SJSA1 (cell line): Measurements from ENCODE around the gene KCNJ12. TPM values are rescaled to one million over a fixed set of nuclear protein-coding genes. Genes with fewer than 3 reads are reported as not detected.
"Not testable (repeated sequence)": the region's sequence is repeated elsewhere in the genome, so short reads cannot be mapped to it uniquely, and the experiment has no call there.

ENCODE experiments used
- DNase-seq, 2 experiments: peaks; one replicate each; pipeline ENCODE4 v3.0.0-alpha.2; 2015 to 2020; ENCODE audit warnings: low spot score in 2 of 2, low read depth in 1 of 2
- H3K27ac ChIP-seq: fragments of 250-450 bp; sonication (Bioruptor Pico); 2 replicates; pipeline ENCODE4 v1.5.1; 2020; ENCODE audit warnings: mild to moderate bottlenecking, moderate library complexity
- H3K27me3 ChIP-seq: fragments of 250-450 bp; sonication (Bioruptor Pico); replicated peaks from 2 replicates; pipeline ENCODE4 v1.5.1; 2020; ENCODE audit warnings: mild to moderate bottlenecking, moderate library complexity
- H3K36me3 ChIP-seq: fragments of 250-450 bp; sonication (Bioruptor Pico); 2 replicates; pipeline ENCODE4 v1.5.1; 2020; ENCODE audit warnings: mild to moderate bottlenecking
- H3K4me1 ChIP-seq: fragments of 250-450 bp; sonication (Bioruptor Pico); replicated peaks from 2 replicates; pipeline ENCODE4 v1.6.1; 2021; ENCODE audit warnings: mild to moderate bottlenecking
- H3K4me3 ChIP-seq: fragments of 250-450 bp; sonication (Bioruptor Pico); 2 replicates; pipeline ENCODE4 v1.5.1; 2020; ENCODE audit warnings: mild to moderate bottlenecking
- H3K9me3 ChIP-seq: fragments of 250-450 bp; sonication (Bioruptor Pico); replicated peaks from 2 replicates; pipeline ENCODE4 v1.5.1; 2020; ENCODE audit warnings: mild to moderate bottlenecking
- total RNA-seq: library from RNA; depleted of rRNA; stranded (reverse); fragments of >200 nt; shearing (Covaris generic); gene quantifications from 2 replicates; pipeline ENCODE4 v1.2.3, GENCODE V29; 2014

KCNJ12 gene
- total RNA-seq, 1 experiment from 2014 or later, result not detected

GRCh38 chr17:21428752-21429424, 52.7 kb downstream of the KCNJ12 start:
- not testable (repeated sequence) for H3K4me3 ChIP-seq, H3K4me1 ChIP-seq, H3K27me3 ChIP-seq, H3K9me3 ChIP-seq, H3K36me3 ChIP-seq, DNase-seq, H3K27ac ChIP-seq

- not testable (repeated sequence) for DNase-seq, H3K4me3 ChIP-seq, H3K4me1 ChIP-seq, H3K27me3 ChIP-seq, H3K36me3 ChIP-seq, H3K27ac ChIP-seq, H3K9me3 ChIP-seq
Measured at GRCh38 chr17:21429921-21430628, 53.9 kb downstream of the KCNJ12 start.

DNA sequence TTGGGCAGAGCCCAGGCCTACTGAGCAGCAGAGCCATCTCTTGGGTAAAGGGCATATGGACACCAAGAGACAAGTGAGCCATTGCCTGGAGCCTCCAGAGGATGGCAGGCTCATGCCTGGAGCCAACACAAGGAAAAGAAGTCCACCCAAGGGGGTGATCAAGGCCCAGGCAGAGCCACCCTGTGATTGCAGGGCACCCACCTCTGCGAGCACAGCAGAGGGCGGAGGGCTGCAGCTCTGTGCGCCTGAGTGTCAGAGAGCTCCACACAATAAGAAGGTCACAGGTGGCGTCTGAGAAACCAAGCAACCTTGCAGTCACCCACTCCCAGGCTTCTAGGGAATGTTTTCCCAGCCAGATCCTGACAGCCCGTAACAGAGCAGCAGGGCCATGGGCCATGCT, 57.8 kb downstream of the KCNJ12 start:
- not testable (repeated sequence) for H3K27ac ChIP-seq, H3K4me1 ChIP-seq, H3K27me3 ChIP-seq, H3K9me3 ChIP-seq, H3K36me3 ChIP-seq, H3K4me3 ChIP-seq, DNase-seq

DNA sequence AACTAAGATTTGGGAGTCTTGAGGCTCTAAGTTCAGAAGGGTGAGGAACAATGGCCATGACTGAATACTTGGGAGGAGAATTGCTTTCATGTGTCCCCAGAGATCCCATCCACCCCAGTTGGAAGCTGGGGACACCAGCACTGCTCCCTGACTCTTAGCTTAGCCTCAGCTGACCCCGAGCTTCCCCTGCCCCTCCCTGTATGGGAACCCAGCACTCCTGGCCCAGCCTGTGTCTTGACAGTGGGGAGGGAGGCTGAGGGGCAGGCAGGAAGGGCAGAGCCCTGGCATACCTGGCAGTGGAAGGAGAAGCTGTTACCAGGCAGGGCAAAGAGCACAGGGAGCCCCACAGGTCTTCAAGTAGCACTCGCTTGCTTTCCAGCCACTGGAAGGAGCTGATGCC, 58.8 kb downstream of the KCNJ12 start:
- H3K36me3 ChIP-seq, H3K27me3 ChIP-seq, H3K27ac ChIP-seq, H3K4me3 ChIP-seq, H3K9me3 ChIP-seq, H3K4me1 ChIP-seq, DNase-seq: not testable (repeated sequence)

- not testable (repeated sequence) for H3K27ac ChIP-seq, H3K27me3 ChIP-seq, H3K9me3 ChIP-seq, H3K4me1 ChIP-seq, H3K36me3 ChIP-seq, DNase-seq, H3K4me3 ChIP-seq
Measured at GRCh38 chr17:21436481-21436880, 60.3 kb downstream of the KCNJ12 start.

DNA sequence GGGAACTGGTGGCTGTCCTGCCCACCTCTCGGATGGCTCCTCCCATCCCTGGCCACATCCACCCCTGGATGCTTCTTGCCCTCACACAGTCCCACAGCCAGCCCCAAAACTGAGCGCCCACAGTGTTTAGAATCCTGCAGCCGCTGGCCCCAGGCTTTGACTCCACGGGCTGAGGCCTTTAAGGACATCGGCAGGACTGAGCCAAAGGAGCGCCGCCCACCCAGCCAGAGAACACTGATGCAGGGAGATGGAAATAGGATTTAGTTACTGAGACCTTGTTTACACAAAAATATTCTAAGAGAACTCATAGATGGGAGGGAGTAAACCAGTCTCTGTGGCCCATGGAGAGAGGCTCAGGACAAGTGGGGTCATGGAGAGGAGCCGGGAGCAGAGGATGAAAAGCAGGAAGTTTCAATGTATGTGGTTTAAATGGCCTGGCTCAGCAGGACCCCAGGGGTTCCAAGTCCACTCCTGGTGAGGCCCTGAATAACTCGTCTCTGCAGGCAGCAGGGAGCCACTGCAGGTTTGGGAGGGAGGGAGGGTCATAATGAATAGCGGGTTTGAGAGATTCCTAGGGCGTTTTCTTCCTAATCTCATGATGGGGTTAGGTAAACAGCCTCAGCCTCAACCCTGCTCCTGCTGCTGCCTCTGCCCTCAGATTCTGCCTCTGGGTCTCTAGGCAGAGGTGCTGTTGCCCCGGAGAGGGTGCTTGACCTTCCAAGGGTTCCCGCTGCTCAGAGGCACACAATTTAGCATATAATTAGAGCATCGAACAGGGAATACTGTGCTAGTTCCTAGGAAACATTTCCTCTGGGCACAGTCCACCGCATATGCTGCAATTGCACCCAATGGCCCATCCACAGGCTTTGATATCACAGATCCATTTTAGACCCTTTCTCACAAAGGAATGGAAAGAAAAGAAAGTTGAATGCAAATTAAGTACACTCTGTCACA, 61.0 kb downstream of the KCNJ12 start:
- not testable (repeated sequence) for H3K27ac ChIP-seq, H3K4me1 ChIP-seq, H3K27me3 ChIP-seq, DNase-seq, H3K36me3 ChIP-seq, H3K4me3 ChIP-seq, H3K9me3 ChIP-seq

DNA sequence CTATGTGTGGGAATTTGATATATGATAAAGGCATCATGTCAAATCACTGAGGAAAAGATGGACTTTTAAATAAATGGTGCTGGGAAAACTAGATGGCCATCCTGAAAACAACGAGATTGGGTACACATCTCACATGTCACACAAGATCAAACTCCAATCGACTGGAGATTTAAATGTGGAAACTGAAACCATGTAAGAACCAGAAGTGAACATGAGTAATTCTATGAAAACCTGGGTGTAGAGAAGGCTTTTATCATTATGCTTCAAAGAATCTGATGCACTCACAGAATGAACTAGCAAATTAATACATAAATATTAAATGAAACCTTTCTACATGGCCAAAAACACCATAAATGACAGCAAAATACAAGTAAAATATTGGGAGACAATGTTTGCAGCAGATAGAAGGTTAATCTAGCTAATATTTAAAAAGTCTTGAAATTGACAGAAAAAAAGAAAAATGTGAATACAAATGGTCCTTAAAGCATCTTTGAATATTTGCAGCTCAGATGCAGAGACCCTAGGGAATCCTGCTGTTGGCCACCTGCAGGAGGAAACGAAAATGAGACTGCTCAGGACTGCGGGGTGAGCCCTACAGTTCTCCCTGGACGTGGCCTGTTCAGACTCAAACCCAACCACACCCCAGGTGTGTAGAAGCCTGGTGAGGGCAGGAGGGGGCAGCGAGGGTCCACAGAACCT, 62.3 kb downstream of the KCNJ12 start:
- H3K9me3 ChIP-seq, DNase-seq, H3K27ac ChIP-seq, H3K36me3 ChIP-seq, H3K4me3 ChIP-seq, H3K27me3 ChIP-seq, H3K4me1 ChIP-seq: not testable (repeated sequence)

- not testable (repeated sequence) for H3K36me3 ChIP-seq, H3K27me3 ChIP-seq, H3K27ac ChIP-seq, H3K4me3 ChIP-seq, DNase-seq, H3K9me3 ChIP-seq, H3K4me1 ChIP-seq
Measured at GRCh38 chr17:21439015-21439336, 62.8 kb downstream of the KCNJ12 start.

GRCh38 chr17:21445091-21445650, 69.0 kb downstream of the KCNJ12 start:
- no peak overlapping the region for H3K4me3 ChIP-seq

GRCh38 chr17:21447552-21447951, 71.4 kb downstream of the KCNJ12 start:
- H3K27ac ChIP-seq, H3K4me1 ChIP-seq: not testable (repeated sequence)

More at GRCh38 chr17:21445091-21445650, 69.0 kb downstream of the KCNJ12 start:
- H3K4me1 ChIP-seq, result no peaks in the 10 kb centered on the region
- H3K36me3 ChIP-seq, result no peaks in the 10 kb centered on the region
- H3K27me3 ChIP-seq, result no peaks in the 10 kb centered on the region
- H3K27ac ChIP-seq, result no peak overlapping the region
- no peak for DNase-seq
- no peaks in the 10 kb centered on the region for H3K9me3 ChIP-seq

GRCh38 chr17:21449891-21450290, 73.7 kb downstream of the KCNJ12 start:
- not testable (repeated sequence) for H3K4me3 ChIP-seq, H3K9me3 ChIP-seq, H3K27ac ChIP-seq, H3K27me3 ChIP-seq, DNase-seq, H3K4me1 ChIP-seq, H3K36me3 ChIP-seq

More at GRCh38 chr17:21447552-21447951, 71.4 kb downstream of the KCNJ12 start:
- H3K36me3 ChIP-seq, H3K4me3 ChIP-seq, H3K9me3 ChIP-seq, DNase-seq, H3K27me3 ChIP-seq: not testable (repeated sequence)

DNA sequence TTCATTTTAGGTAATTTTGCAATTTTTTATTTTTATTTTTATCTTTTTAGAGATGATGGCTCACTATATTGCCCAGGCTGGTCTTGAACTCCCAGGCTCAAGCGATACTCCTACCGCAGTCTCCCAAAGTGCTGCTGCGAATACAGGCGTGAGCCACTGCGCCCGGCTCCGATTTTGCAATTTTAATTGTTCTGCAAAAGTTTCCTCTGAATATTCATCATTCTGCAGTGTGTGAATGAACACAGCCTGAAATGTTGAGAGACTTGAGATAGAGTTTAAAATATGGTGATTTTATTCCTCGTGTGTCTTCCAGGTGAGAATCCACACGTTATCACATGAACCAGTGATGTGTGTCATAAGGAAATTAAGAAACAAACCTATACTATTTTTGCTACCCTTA, 75.8 kb downstream of the KCNJ12 start:
- Histone ChIP-seq H3K4me1 (no peaks in the 10 kb centered on the region), H3K27ac (no peak overlapping the region), H3K4me3 (no peak overlapping the region), H3K36me3 (no peaks in the 10 kb centered on the region), H3K27me3 (no peaks in the 10 kb centered on the region), H3K9me3 (no peaks in the 10 kb centered on the region)
- DNase-seq, result no peak

- H3K4me1 ChIP-seq, result no peaks in the 10 kb centered on the region
- H3K27ac ChIP-seq, result no peak overlapping the region
- H3K9me3 ChIP-seq, result no peaks in the 10 kb centered on the region
- no peak for DNase-seq
- no peaks in the 10 kb centered on the region for H3K27me3 ChIP-seq
- no peaks in the 10 kb centered on the region for H3K36me3 ChIP-seq
- no peak overlapping the region for H3K4me3 ChIP-seq
Measured at GRCh38 chr17:21452377-21453143, 76.4 kb downstream of the KCNJ12 start.
